Cerebellar cortex (tissue), 1 donor: ENCODE measurements around the gene PDE6B.
"Not testable (repeated sequence)": the region's sequence is repeated elsewhere in the genome, so short reads cannot be mapped to it uniquely, and the experiment has no call there.

Source experiments
- DNase-seq: peaks from one replicate; pipeline ENCODE4 v3.0.0-alpha.2; 2015; ENCODE audit warnings: low spot score

The PDE6B gene

GRCh38 chr4:656436-657337 lies 31.3 kb downstream of the PDE6B start:
- DNase-seq, result no peak

GRCh38 chr4:657338-657833 lies 32.0 kb downstream of the PDE6B start:
- DNase-seq, result no peak

GRCh38 chr4:657834-658667 lies 32.7 kb downstream of the PDE6B start:
- no peak for DNase-seq

GRCh38 chr4:658681-659667 lies 33.6 kb downstream of the PDE6B start:
- DNase-seq, result no peak

- no peak for DNase-seq
Observed at GRCh38 chr4:659851-660250, 34.5 kb downstream of the PDE6B start.

GRCh38 chr4:660401-660800 lies 35.0 kb downstream of the PDE6B start:
- no peak for DNase-seq

- no peak for DNase-seq
Observed at GRCh38 chr4:661231-661630, 35.9 kb downstream of the PDE6B start.

GRCh38 chr4:661881-662761 lies 36.7 kb downstream of the PDE6B start:
- DNase-seq, result no peak

- no peak for DNase-seq
Observed at GRCh38 chr4:663046-663437, 37.7 kb downstream of the PDE6B start.

GRCh38 chr4:663438-664428 lies 38.4 kb downstream of the PDE6B start:
- DNase-seq, result no peak

- DNase-seq, result no peak
Observed at GRCh38 chr4:664713-665231, 39.4 kb downstream of the PDE6B start.

GRCh38 chr4:665381-665750 lies 40.0 kb downstream of the PDE6B start:
- DNase-seq, result no peak

- DNase-seq, result no peak
Observed at GRCh38 chr4:665751-666435, 40.5 kb downstream of the PDE6B start.

- DNase-seq, result no peak
Observed at GRCh38 chr4:666436-666810, 41.0 kb downstream of the PDE6B start.

GRCh38 chr4:666822-667544 lies 41.6 kb downstream of the PDE6B start:
- no peak for DNase-seq

- DNase-seq, result no peak
Observed at GRCh38 chr4:667545-667925, 42.2 kb downstream of the PDE6B start.

- DNase-seq, result not testable (repeated sequence)
Observed at GRCh38 chr4:668219-668618, 42.8 kb downstream of the PDE6B start.
